Right renal pelvis (tissue), 4 donors: Measurements from ENCODE around the gene PEG3. TPM values are rescaled to one million over a fixed set of nuclear protein-coding genes. Genes with fewer than 3 reads are reported as not detected.
A peak's percentile ranks its signal among the peaks of the same experiment; 100 is the strongest.

ENCODE experiments used
- DNase-seq, 4 donors: peaks; one replicate each; pipeline ENCODE4 v3.0.0-alpha.2; 2013; ENCODE audit warnings: low read depth in 4 of 4, low spot score in 3 of 4, missing footprints in 1 of 4
- polyA plus RNA-seq, 4 donors: library from polyadenylated mRNA; unstranded; fragments of 120-200 nt; gene quantifications; one replicate each; pipeline ENCODE4 v1.2.1, GENCODE V29; 2013; ENCODE audit not compliant: insufficient read length in 4 of 4

The PEG3 gene
- polyA plus RNA-seq, 4 donors: 60.2 to 93.8 (median 81.7) TPM

- peak; percentile 82 to 93 (median 89) for DNase-seq
Measured at GRCh38 chr19:56839652-56840450, 675 bp downstream of the PEG3 start.

- peak; percentile 82 to 94 (median 93) for DNase-seq
Measured at GRCh38 chr19:56838909-56839651, 1.4 kb downstream of the PEG3 start.

- DNase-seq: peak; percentile 38 to 62 (median 46)
Measured at GRCh38 chr19:56838024-56838908, 2.3 kb downstream of the PEG3 start.

- DNase-seq: peak; percentile 56 to 67 (median 57)
Measured at GRCh38 chr19:56837492-56838023, 3.0 kb downstream of the PEG3 start.

- no peak for DNase-seq
Measured at GRCh38 chr19:56837004-56837403, 3.5 kb downstream of the PEG3 start.

GRCh38 chr19:56836059-56836458 lies 4.5 kb downstream of the PEG3 start:
- no peak for DNase-seq

GRCh38 chr19:56835401-56835800 lies 5.1 kb downstream of the PEG3 start:
- no peak for DNase-seq

- DNase-seq: no peak
Measured at GRCh38 chr19:56834564-56835375, 5.8 kb downstream of the PEG3 start.

GRCh38 chr19:56832352-56832928 lies 8.1 kb downstream of the PEG3 start:
- no peak for DNase-seq

- DNase-seq: no peak
Measured at GRCh38 chr19:56831255-56831654, 9.3 kb downstream of the PEG3 start.

- no peak for DNase-seq
Measured at GRCh38 chr19:56829596-56829995, 10.9 kb downstream of the PEG3 start.

GRCh38 chr19:56827708-56828107 lies 12.8 kb downstream of the PEG3 start:
- no peak for DNase-seq

- no peak for DNase-seq
Measured at GRCh38 chr19:56823956-56824355, 16.6 kb downstream of the PEG3 start.

GRCh38 chr19:56823417-56823816 lies 17.1 kb downstream of the PEG3 start:
- no peak for DNase-seq

GRCh38 chr19:56822755-56823154 lies 17.8 kb downstream of the PEG3 start:
- DNase-seq: no peak

- no peak for DNase-seq
Measured at GRCh38 chr19:56821675-56822074, 18.9 kb downstream of the PEG3 start.

GRCh38 chr19:56821209-56821608 lies 19.3 kb downstream of the PEG3 start:
- DNase-seq: no peak

- no peak for DNase-seq
Measured at GRCh38 chr19:56819166-56819565, 21.4 kb downstream of the PEG3 start.

GRCh38 chr19:56814656-56815055 lies 25.9 kb downstream of the PEG3 start:
- no peak for DNase-seq
